OCI-LY3 (cell line): ENCODE data around the gene BCL7A.

ENCODE experiments used
- EZH2phosphoT487 ChIP-seq: fragments of 200-600 bp; shearing (Covaris generic); IDR thresholded peaks from 2 replicates; pipeline ENCODE4 v1.6.1; 2018; ENCODE audit warnings: antibody characterized with exemption, mixed run types, low read depth
- TF ChIP-seq, protein P1 (sequence below): fragments of 200-600, 300-600 bp; sonication (generic); IDR thresholded peaks from 2 replicates; pipeline ENCODE4 v1.5.1; 2014; ENCODE audit warnings: antibody characterized with exemption, low read length, low read depth

DNA sequence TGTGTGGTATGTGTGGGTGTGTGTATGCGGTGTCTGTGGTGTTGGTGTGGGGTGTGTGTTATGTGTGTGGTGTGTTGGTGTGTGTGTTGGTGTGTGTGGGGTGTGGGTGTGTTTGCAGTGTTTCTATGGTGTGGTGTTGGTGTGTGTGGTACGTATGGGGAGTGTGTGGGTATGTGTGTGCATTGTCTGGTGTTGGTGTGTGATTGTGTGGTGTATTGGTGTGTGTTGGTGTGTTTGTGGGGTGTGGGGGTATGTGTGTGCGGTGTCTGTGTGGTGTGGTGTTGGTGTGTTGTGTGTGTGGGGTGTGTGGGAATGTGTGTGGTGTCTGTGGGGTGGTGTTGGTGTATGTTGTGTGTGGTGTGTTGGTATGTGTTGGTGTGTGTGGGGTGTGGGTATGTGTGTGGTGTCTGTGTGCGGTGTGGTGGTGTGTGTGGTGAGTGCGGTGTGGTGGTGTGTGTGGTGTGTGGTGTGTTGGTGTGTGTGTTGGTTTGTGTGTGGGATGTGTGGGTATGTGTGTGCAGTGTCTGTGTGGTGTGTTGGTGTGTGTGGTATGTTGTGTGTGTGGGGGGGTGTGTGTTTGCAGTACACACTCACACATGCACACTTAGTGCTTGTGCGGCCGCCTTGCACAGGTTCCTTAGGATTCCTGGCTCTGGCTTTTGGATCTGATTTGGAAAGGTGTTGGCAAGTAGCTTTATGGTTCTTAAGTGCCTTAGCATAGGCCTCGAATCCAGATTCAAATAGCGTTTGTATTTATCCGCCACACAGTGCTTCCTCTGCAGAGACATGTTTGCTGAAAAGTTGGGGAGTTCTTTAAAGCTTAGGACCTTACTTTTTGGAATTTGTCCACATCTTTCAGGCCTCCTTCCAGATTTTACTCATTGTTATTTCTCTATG, 73.3 kb downstream of the BCL7A start:
- TF ChIP-seq, protein P1, sequence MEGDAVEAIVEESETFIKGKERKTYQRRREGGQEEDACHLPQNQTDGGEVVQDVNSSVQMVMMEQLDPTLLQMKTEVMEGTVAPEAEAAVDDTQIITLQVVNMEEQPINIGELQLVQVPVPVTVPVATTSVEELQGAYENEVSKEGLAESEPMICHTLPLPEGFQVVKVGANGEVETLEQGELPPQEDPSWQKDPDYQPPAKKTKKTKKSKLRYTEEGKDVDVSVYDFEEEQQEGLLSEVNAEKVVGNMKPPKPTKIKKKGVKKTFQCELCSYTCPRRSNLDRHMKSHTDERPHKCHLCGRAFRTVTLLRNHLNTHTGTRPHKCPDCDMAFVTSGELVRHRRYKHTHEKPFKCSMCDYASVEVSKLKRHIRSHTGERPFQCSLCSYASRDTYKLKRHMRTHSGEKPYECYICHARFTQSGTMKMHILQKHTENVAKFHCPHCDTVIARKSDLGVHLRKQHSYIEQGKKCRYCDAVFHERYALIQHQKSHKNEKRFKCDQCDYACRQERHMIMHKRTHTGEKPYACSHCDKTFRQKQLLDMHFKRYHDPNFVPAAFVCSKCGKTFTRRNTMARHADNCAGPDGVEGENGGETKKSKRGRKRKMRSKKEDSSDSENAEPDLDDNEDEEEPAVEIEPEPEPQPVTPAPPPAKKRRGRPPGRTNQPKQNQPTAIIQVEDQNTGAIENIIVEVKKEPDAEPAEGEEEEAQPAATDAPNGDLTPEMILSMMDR = no peak
- no peak for TF ChIP-seq EZH2phosphoT487
